Tibial artery (tissue), 4 donors: Measurements from ENCODE around the gene C1orf21.

Source experiments
- DNase-seq, 2 donors: peaks; one replicate each; pipeline ENCODE4 v3.0.0-alpha.2; 2019
- H3K27ac ChIP-seq, 2 donors: fragments of 200-600 bp; sonication (generic) in 1 of 2; 1 replicate in 1 of 2; 2 replicates in 1 of 2; pipeline ENCODE4 v1.5.1; 2018 to 2019; ENCODE audit warnings: mild to moderate bottlenecking in 1 of 2
- H3K27me3 ChIP-seq, 2 donors: fragments of 200-600 bp; sonication (generic) in 1 of 2; one replicate each; pipeline versions ENCODE4 v1.5.1 to v1.6.0; 2016 to 2019
- H3K36me3 ChIP-seq, 3 donors: fragments of 200-600 bp; sonication (generic) in 2 of 3; one replicate each; pipeline ENCODE4 v1.5.1; 2016 to 2019; ENCODE audit warnings: mild to moderate bottlenecking in 2 of 3
- H3K4me1 ChIP-seq, 4 donors: fragments of 200-600 bp; sonication (generic) in 2 of 4; 1 replicate in 3 of 4; 2 replicates in 1 of 4; pipeline ENCODE4 v1.5.1; 2016 to 2019
- H3K4me3 ChIP-seq, 2 donors: fragments of 200-600 bp; sonication (generic) in 1 of 2; 1 replicate in 1 of 2; 2 replicates in 1 of 2; pipeline ENCODE4 v1.5.1; 2018 to 2019; ENCODE audit warnings: mild to moderate bottlenecking in 2 of 2
- H3K9me3 ChIP-seq, 3 donors: fragments of 200-600 bp; sonication (generic) in 1 of 3; one replicate each; pipeline ENCODE4 v1.5.1; 2016 to 2019
- intact Hi-C: fragments of 100-400 bp; cut with DNase I; formaldehyde crosslinking; loops from one replicate; pipeline ENCODE4 v1.15.0; 2023; ENCODE audit warnings: low total_unique reads
- TF ChIP-seq, protein P1 (sequence below), 2 experiments: fragments of 200-600 bp in 1 of 2; fragments of 450-650 bp in 1 of 2; IDR thresholded peaks; one replicate each; pipeline ENCODE4 v1.5.1; 2017 to 2019; ENCODE audit warnings: antibody characterized with exemption in 2 of 2, mild to moderate bottlenecking in 1 of 2, moderate library complexity in 1 of 2

C1orf21 gene

DNA sequence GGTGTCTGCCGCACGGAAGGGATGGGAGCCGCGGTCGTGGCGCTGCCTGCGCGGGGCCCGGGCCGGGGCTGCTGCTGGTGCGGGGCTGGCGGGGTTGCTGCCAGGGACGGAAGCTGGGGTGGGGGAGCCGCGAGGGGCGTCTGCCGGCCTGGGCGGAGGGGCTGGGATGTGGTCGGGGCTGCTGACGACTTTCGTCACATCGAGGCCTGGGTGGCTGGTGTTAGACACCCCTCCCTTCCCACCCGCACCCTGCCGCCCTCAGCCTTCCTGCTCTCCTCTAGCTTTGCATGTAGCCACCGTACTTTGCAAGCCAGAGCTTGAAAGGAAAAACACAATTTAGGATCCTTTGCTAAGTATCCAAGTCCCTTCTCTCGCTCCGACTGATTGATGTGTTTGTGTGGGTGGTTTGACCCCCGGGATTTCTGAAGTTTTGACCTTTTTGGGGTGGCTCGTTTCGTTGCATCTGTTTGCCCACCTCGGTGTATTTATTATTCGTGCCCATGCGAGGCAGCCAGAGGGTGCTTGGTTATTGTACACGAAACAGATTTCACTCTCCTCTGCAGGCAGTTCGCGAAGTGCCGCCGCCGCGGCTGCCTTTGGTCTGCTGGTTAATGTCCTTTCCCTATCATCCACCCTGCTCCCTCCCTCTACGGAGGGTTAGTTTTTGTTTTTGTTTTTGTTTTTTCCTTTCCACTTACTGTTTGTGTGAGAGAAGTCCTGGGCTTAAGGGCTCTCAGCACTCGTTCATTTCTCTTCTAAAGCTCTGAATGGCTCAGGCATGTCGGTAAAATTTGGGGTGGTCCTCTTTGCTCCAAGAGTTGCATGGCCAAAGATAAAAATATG lies 868 bp downstream of the C1orf21 start:
- Histone ChIP-seq H3K36me3 (no peaks in the 10 kb centered on the region), H3K27ac (peak overlapping the region; percentile 81 to 87), H3K9me3 (no peaks in the 10 kb centered on the region), H3K4me3 (peak overlapping the region; percentile 91 to 98), H3K27me3 (no peaks in the 10 kb centered on the region), H3K4me1 (peaks cover 0 to 13% (median 8%) of the 10 kb centered on the region in 4 donors)
- TF ChIP-seq, protein P1, sequence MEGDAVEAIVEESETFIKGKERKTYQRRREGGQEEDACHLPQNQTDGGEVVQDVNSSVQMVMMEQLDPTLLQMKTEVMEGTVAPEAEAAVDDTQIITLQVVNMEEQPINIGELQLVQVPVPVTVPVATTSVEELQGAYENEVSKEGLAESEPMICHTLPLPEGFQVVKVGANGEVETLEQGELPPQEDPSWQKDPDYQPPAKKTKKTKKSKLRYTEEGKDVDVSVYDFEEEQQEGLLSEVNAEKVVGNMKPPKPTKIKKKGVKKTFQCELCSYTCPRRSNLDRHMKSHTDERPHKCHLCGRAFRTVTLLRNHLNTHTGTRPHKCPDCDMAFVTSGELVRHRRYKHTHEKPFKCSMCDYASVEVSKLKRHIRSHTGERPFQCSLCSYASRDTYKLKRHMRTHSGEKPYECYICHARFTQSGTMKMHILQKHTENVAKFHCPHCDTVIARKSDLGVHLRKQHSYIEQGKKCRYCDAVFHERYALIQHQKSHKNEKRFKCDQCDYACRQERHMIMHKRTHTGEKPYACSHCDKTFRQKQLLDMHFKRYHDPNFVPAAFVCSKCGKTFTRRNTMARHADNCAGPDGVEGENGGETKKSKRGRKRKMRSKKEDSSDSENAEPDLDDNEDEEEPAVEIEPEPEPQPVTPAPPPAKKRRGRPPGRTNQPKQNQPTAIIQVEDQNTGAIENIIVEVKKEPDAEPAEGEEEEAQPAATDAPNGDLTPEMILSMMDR (IDR thresholded peaks at IDR 0.05), result no peak
- DNase-seq, result peak; percentile 44 to 69
- intact Hi-C loops, result loop anchor here (10.0 kb wide), 1 partner anchor 277 kb away; no protein-coding TSS in a partner anchor

DNA sequence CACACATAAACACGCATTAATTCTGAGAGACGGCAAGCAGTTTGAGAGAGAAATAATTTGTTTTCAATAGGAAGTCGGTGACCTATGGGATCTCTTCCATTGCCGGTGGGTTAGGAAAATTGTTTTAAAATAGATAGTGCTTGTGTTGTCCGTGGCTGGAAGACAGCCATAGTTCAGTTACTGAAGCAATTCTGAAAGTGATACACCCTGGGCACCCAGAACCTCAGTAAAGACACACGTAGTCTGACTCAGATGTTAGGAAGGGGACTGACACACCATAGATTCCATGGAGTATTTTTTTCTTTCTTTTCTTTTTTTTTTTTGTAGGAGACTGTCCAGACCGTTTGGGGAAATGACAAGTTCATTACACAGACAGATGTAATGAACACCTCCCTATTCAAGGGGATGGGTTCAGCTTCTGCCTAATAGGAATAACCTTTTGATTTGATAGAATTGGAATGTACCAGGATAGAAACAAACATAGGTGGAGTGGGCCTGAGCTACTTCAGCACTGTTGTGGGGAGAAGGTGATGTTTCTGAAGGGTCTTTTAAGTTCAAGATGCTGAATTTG lies 1.6 kb downstream of the C1orf21 start:
- H3K27me3 ChIP-seq, result no peaks in the 10 kb centered on the region
- H3K27ac ChIP-seq, result peak overlapping the region; percentile 81 to 87
- TF ChIP-seq, protein P1 (IDR thresholded peaks at IDR 0.05), result no peak
- peak in 1 of 2 donors; percentile 34 for DNase-seq
- no peaks in the 10 kb centered on the region for H3K36me3 ChIP-seq
- H3K9me3 ChIP-seq, result no peaks in the 10 kb centered on the region
- intact Hi-C loops, result loop anchor here (10.0 kb wide), 1 partner anchor 276 kb away; no protein-coding TSS in a partner anchor
- H3K4me1 ChIP-seq, result peaks cover 0 to 18% (median 8%) of the 10 kb centered on the region in 4 donors
- peak overlapping the region; percentile 91 to 98 for H3K4me3 ChIP-seq

DNA sequence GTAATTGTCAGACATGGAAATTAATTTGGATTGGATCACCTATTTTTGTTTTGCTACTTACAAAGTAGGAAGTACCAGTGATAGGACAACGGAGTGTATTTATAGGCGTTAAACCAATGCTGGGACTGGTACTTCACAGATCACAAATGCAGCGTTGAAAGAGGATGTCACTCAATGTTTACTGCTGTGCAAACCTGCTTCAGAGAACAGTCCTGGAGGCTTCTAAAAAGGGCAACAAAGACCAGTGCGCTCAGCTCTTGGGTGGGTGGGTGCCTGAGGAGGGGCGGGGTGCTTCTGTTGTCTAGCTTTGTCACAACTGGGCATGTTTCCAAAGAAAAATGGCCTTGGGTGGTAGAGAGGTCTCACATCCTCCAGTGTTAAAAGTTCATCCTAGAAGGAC lies 2.1 kb downstream of the C1orf21 start:
- DNase-seq, result no peak
- peak overlapping the region; percentile 81 to 87 for H3K27ac ChIP-seq
- TF ChIP-seq, protein P1 (IDR thresholded peaks at IDR 0.05), result no peak
- H3K4me3 ChIP-seq, result peak overlapping the region; percentile 91 to 98
- intact Hi-C loops, result loop anchor here (10.0 kb wide), 1 partner anchor 276 kb away; no protein-coding TSS in a partner anchor
- H3K27me3 ChIP-seq, result no peaks in the 10 kb centered on the region
- H3K9me3 ChIP-seq, result no peaks in the 10 kb centered on the region
- peaks cover 0 to 24% (median 10%) of the 10 kb centered on the region in 4 donors for H3K4me1 ChIP-seq
- no peaks in the 10 kb centered on the region for H3K36me3 ChIP-seq

DNA sequence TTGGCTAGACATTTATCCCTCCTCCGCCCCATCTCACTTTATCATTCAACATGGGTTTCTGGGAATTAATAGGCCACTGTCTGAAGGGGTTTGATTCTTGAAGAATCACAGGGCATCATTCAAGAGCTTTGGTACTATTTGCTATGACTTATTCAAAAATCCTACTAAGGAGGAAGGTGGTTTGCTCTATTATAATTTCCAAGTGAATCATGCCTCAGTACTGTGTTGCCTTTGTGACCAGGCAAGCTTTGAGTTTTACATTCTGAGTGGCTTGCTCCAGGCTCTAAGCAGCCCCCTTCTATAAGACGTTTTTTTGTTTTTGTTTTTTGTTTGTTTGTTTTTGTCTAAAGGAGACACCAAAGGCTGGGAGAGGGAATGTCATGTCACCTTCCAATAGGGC lies 2.6 kb downstream of the C1orf21 start:
- Histone ChIP-seq H3K27me3 (no peaks in the 10 kb centered on the region), H3K4me3 (no peak overlapping the region), H3K4me1 (peaks cover 0 to 24% (median 10%) of the 10 kb centered on the region in 4 donors), H3K27ac (no peak overlapping the region), H3K36me3 (no peaks in the 10 kb centered on the region), H3K9me3 (no peaks in the 10 kb centered on the region)
- intact Hi-C loops, result loop anchor here (10.0 kb wide), 1 partner anchor 275 kb away; no protein-coding TSS in a partner anchor
- no peak for DNase-seq
- TF ChIP-seq, protein P1 (IDR thresholded peaks at IDR 0.05), result no peak

DNA sequence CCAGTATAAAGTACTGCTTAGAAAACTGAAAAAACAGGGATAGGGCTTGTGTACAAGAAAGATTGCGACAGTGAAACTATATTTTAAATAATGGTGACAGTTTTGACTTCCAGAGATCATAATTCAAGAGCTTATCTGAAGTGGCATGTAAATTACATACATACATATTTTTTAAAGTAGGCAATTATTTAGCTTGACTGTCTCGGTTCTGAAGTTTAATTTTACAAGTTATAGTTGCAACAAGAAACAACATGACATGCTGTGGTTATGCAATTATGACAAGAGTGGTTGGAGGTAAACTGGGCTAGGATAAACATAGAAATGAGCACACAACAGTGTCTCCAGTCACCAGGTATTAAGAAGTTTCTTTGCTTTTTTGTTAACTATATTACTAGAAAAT lies 4.1 kb downstream of the C1orf21 start:
- no peaks in the 10 kb centered on the region for H3K27me3 ChIP-seq
- TF ChIP-seq, protein P1 (IDR thresholded peaks at IDR 0.05), result no peak
- H3K27ac ChIP-seq, result no peak overlapping the region
- H3K4me1 ChIP-seq, result peaks cover 0 to 21% (median 9%) of the 10 kb centered on the region in 4 donors
- intact Hi-C loops, result no loop called here
- H3K9me3 ChIP-seq, result no peaks in the 10 kb centered on the region
- no peak overlapping the region for H3K4me3 ChIP-seq
- no peaks in the 10 kb centered on the region for H3K36me3 ChIP-seq
- no peak for DNase-seq
